IMR-90 (cell line): ENCODE measurements around the gene LYVE1. TPM values are rescaled to one million over a fixed set of nuclear protein-coding genes. Genes with fewer than 3 reads are reported as not detected.

Experiments
- ATAC-seq: fragments of 200-7000 bp; cut with Tn5 transposase; 2 replicates; pipeline ENCODE4 v1.9.1; 2020; ENCODE audit warnings: low read depth, mild to moderate bottlenecking, moderate library complexity
- BruUV-seq: library from RNA; stranded (reverse); fragments of 400-500 nt; replicated peaks from 2 replicates; lab custom pipeline; 2021; lab: Mats Ljungman, UMichigan
- CTCF ChIA-PET: fragments of 300-600 bp; formaldehyde crosslinking; extraction: SDS; loops from one replicate; lab custom pipeline; 2021; ENCODE audit warnings: antibody characterized with exemption; lab: Yijun Ruan, JAX
- POLR2A ChIA-PET: fragments of 300-600 bp; sonication (Branson Sonifier 250); formaldehyde crosslinking; loops from one replicate; lab custom pipeline; 2022; ENCODE audit warnings: antibody characterized with exemption; ENCODE audit not compliant: unreplicated experiment; lab: Charles Lee
- DNase-seq: peaks from one replicate; pipeline ENCODE4 v3.0.0; 2013
- H2AFZ ChIP-seq: replicated peaks from 2 replicates; pipeline ENCODE3; 2013; ENCODE audit warnings: low read length, mild to moderate bottlenecking; ENCODE audit not compliant: poor library complexity
- H2AK5ac ChIP-seq: 2 replicates; pipeline ENCODE4 v1.6.1; 2013; ENCODE audit warnings: low read depth, low read length, inconsistent platforms
- H2AK9ac ChIP-seq: replicated peaks from 2 replicates; pipeline ENCODE3; 2013; ENCODE audit warnings: mild to moderate bottlenecking, low read depth, low read length, moderate library complexity; ENCODE audit not compliant: poor library complexity
- H2BK120ac ChIP-seq: 2 replicates; pipeline ENCODE4 v1.6.1; 2013; ENCODE audit warnings: low read depth, low read length, inconsistent platforms
- H2BK15ac ChIP-seq: 3 replicates; pipeline ENCODE4 v1.6.1; 2013; ENCODE audit warnings: low read depth, low read length, inconsistent platforms
- H2BK20ac ChIP-seq: 2 replicates; pipeline ENCODE4 v1.6.1; 2013; ENCODE audit warnings: low read depth, mild to moderate bottlenecking, inconsistent platforms, low read length, moderate library complexity
- H2BK5ac ChIP-seq: 2 replicates; pipeline ENCODE4 v1.6.1; 2013; ENCODE audit warnings: mild to moderate bottlenecking, low read depth, low read length, inconsistent platforms; ENCODE audit not compliant: poor library complexity, severe bottlenecking
- H3K14ac ChIP-seq: replicated peaks from 2 replicates; pipeline ENCODE4 v1.6.1; 2013; ENCODE audit warnings: low read depth, low read length, inconsistent platforms
- H3K18ac ChIP-seq: 2 replicates; pipeline ENCODE4 v1.6.1; 2013; ENCODE audit warnings: low read depth, low read length, control low read depth
- H3K23ac ChIP-seq: 2 replicates; pipeline ENCODE4 v1.6.1; 2013; ENCODE audit warnings: low read depth, low read length, inconsistent platforms
- H3K27ac ChIP-seq: 2 replicates; pipeline ENCODE4 v1.5.1; 2013; ENCODE audit warnings: mild to moderate bottlenecking, control low read depth, low read length; ENCODE audit not compliant: insufficient read depth
- H3K27me3 ChIP-seq: 2 replicates; pipeline ENCODE4 v1.6.1; 2013; ENCODE audit warnings: low read length; ENCODE audit not compliant: control insufficient read depth, insufficient read depth
- H3K36me3 ChIP-seq: 2 replicates; pipeline ENCODE4 v1.6.1; 2013; ENCODE audit warnings: low read length, mixed read lengths; ENCODE audit not compliant: control insufficient read depth, insufficient read depth
- H3K4ac ChIP-seq: 2 replicates; pipeline ENCODE4 v1.6.1; 2013; ENCODE audit warnings: low read depth, low read length, inconsistent platforms
- H3K4me1 ChIP-seq: 2 replicates; pipeline ENCODE4 v1.6.1; 2013; ENCODE audit warnings: low read length, mixed read lengths; ENCODE audit not compliant: control insufficient read depth, insufficient read depth
- H3K4me2 ChIP-seq: 2 replicates; pipeline ENCODE4 v1.6.1; 2013; ENCODE audit warnings: low read depth, mild to moderate bottlenecking, control low read depth, low read length, moderate library complexity
- H3K4me3 ChIP-seq: 2 replicates; pipeline ENCODE4 v1.5.1; 2013; ENCODE audit warnings: low read depth, mild to moderate bottlenecking, control low read depth, low read length, moderate library complexity; ENCODE audit not compliant: insufficient read depth
- H3K56ac ChIP-seq: 2 replicates; pipeline ENCODE4 v1.6.1; 2013; ENCODE audit warnings: low read length, inconsistent platforms; ENCODE audit not compliant: insufficient read depth; ENCODE audit errors: extremely low read depth
- H3K79me1 ChIP-seq, 2 experiments: 2 replicates each; pipeline ENCODE4 v1.6.1; 2013; ENCODE audit warnings: low read length in 2 of 2, inconsistent platforms in 1 of 2, low read depth in 1 of 2
- H3K9ac ChIP-seq: 2 replicates; pipeline ENCODE4 v1.6.1; 2013; ENCODE audit warnings: low read depth, low read length, control low read depth
- H3K9me1 ChIP-seq: 2 replicates; pipeline ENCODE4 v1.6.1; 2013; ENCODE audit warnings: low read length, inconsistent platforms; ENCODE audit not compliant: insufficient read depth
- H3K9me3 ChIP-seq: 2 replicates; pipeline ENCODE4 v1.6.1; 2013; ENCODE audit warnings: low read length; ENCODE audit not compliant: control insufficient read depth, insufficient read depth
- H4K20me1 ChIP-seq: 2 replicates; pipeline ENCODE4 v1.6.1; 2013; ENCODE audit warnings: low read length, inconsistent platforms; ENCODE audit not compliant: insufficient read depth
- H4K5ac ChIP-seq: 2 replicates; pipeline ENCODE4 v1.6.1; 2013; ENCODE audit warnings: mild to moderate bottlenecking, low read depth, low read length, control low read depth
- H4K8ac ChIP-seq, 2 experiments: 2 replicates each; pipeline ENCODE4 v1.6.1; 2013; ENCODE audit warnings: low read depth in 2 of 2, low read length in 2 of 2, control low read depth in 1 of 2, inconsistent platforms in 1 of 2
- H4K91ac ChIP-seq: 2 replicates; pipeline ENCODE4 v1.6.1; 2013; ENCODE audit warnings: low read depth, low read length, inconsistent platforms; ENCODE audit not compliant: insufficient read depth
- BHLHE40 ChIP-seq: fragments of 150-350 bp; IDR thresholded peaks from 2 replicates; pipeline ENCODE4 v1.6.1; 2016; ENCODE audit warnings: mild to moderate bottlenecking, low read depth, low read length
- CEBPB ChIP-seq: IDR thresholded peaks from 2 replicates; pipeline ENCODE4 v1.6.1; 2012; ENCODE audit warnings: low read depth, low read length, improper control_type of control experiment
- CHD1 ChIP-seq: IDR thresholded peaks from 2 replicates; pipeline ENCODE4 v1.6.1; 2012; ENCODE audit warnings: low read depth, low read length, improper control_type of control experiment
- CTCF ChIP-seq: conservative IDR thresholded peaks from 2 replicates; pipeline ENCODE4 v1.5.1; 2012; ENCODE audit warnings: mild to moderate bottlenecking, low read depth, low read length, improper control_type of control experiment
- FOS ChIP-seq: fragments of 150-350 bp; IDR thresholded peaks from 2 replicates; pipeline ENCODE4 v1.6.1; 2016; ENCODE audit warnings: low read depth, low read length
- MAZ ChIP-seq: IDR thresholded peaks from 2 replicates; pipeline ENCODE4 v1.6.1; 2012; ENCODE audit warnings: low read depth, mild to moderate bottlenecking, low read length, improper control_type of control experiment, moderate library complexity, borderline replicate concordance
- MXI1 ChIP-seq: IDR thresholded peaks from 2 replicates; pipeline ENCODE4 v1.6.1; 2012; ENCODE audit warnings: low read depth, mild to moderate bottlenecking, low read length, moderate library complexity, borderline replicate concordance
- POLR2A ChIP-seq: IDR thresholded peaks from 2 replicates; pipeline ENCODE4 v1.6.1; 2012; ENCODE audit warnings: mild to moderate bottlenecking, low read depth, low read length
- RAD21 ChIP-seq: IDR thresholded peaks from 2 replicates; pipeline ENCODE4 v1.6.1; 2012; ENCODE audit warnings: low read length, improper control_type of control experiment
- RFX5 ChIP-seq: IDR thresholded peaks from 2 replicates; pipeline ENCODE4 v1.8.0; 2012; ENCODE audit warnings: low read depth, mild to moderate bottlenecking, low read length, moderate library complexity
- SMC3 ChIP-seq: fragments of 150-350 bp; IDR thresholded peaks from 2 replicates; pipeline ENCODE4 v1.6.1; 2016; ENCODE audit warnings: low read depth, mild to moderate bottlenecking, antibody characterized with exemption, low read length, moderate library complexity
- WGBS, 2 experiments: methylation state at CpG; one replicate each; pipeline versions ENCODE4 v1.1.5 to v1.1.7; 2013; ENCODE audit warnings: missing lambda C conversion rate in 2 of 2; ENCODE audit not compliant: insufficient read length in 1 of 2; ENCODE audit errors: extremely low coverage in 2 of 2; 5-methylcytosine and 5-hydroxymethylcytosine counted together
- dilution Hi-C: fragments of 300-500 bp; cut with HindIII; formaldehyde crosslinking; loops from one replicate; pipeline ENCODE4 v1.14.3; 2018; ENCODE audit warnings: low sequenced_read_pairs; ENCODE audit not compliant: unreplicated experiment
- in situ Hi-C: fragments of 300-500 bp; cut with MboI; formaldehyde crosslinking; loops from 3 replicates; pipeline ENCODE4 v1.14.3; 2019; ENCODE audit warnings: low sequenced_read_pairs, inconsistent platforms, mixed read lengths
- intact Hi-C: fragments of 100-400 bp; cut with micrococcal nuclease; formaldehyde crosslinking; loops from 2 replicates; pipeline ENCODE4 v1.10.0; 2022
- polyA plus RNA-seq, 3 experiments: library from polyadenylated mRNA; depleted of rRNA; stranded (reverse); fragments of >200 nt; gene quantifications; 2 replicates each; pipeline ENCODE4 v1.2.3, GENCODE V29; 2012; ENCODE audit warnings: low replicate concordance in 1 of 3
- total RNA-seq: library from RNA; depleted of rRNA; stranded (reverse); fragments of >200 nt; gene quantifications from 2 replicates; pipeline ENCODE4 v1.2.3, GENCODE V29; 2012
- TF ChIP-seq, protein P1 (sequence below): fragments of 150-350 bp; IDR thresholded peaks from 2 replicates; pipeline ENCODE4 v1.6.1; 2016; ENCODE audit warnings: low read depth, mild to moderate bottlenecking, low read length, moderate library complexity, borderline replicate concordance

The LYVE1 gene
- total and polyA plus RNA-seq, 2 of the 4 experiments (the other 2 are of a cell fraction) = not detected

DNA sequence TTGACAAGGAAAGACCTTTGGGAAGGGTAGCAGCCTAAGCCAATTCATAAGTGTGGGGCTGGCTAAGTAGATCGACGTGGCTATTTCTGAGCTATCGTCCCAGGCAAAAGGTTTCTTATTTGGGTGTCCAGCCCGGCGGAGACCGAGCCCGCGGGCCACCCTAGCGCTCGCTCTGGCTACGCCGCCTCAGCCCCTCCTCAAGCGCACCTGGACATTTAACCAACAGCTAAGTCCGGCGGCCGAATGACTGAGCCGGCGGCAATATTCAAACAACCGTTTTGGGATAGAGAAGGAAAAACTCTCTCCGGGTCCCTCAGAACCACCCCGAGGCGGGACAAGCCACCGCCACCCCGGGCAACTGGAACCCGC, 27.9 kb downstream of the LYVE1 start:
- Histone ChIP-seq H3K27me3 (no peaks in the 10 kb centered on the region), H2BK5ac (peak overlapping the region; percentile 51), H3K36me3 (no peaks in the 10 kb centered on the region), H4K20me1 (no peaks in the 10 kb centered on the region; the same call in 1 of the 2 replicates), H3K18ac (peak overlapping the region; percentile 17), H3K4me2 (peak overlapping the region; percentile 99), H2AFZ (peak overlapping the region; percentile 100), H3K9me3 (no peaks in the 10 kb centered on the region), H4K5ac (peak overlapping the region; percentile 85), H2BK120ac (peak overlapping the region; percentile 39), H3K79me1 (peaks cover 22 to 42% of the 10 kb centered on the region in 2 experiments), H2AK5ac (0 out of 2 replicates have a peak overlapping the region, but pooled peaks have one; percentile 1), H4K8ac (peak overlapping the region; percentile 25 to 84; a peak in 2 of 4 replicates), H3K56ac (peak overlapping the region; percentile 67), H3K14ac (peak overlapping the region; percentile 84), H3K4ac (peak overlapping the region; percentile 80), H3K23ac (peak overlapping the region; percentile 95), H2BK15ac (peak overlapping the region; percentile 3; the same call in 1 of the 3 replicates), H2AK9ac (peak overlapping the region; percentile 13), H3K27ac (peak overlapping the region; percentile 77), H3K4me3 (peak overlapping the region; percentile 77), H4K91ac (peak overlapping the region; percentile 38; the same call in 1 of the 2 replicates), H3K9ac (peak overlapping the region; percentile 61), H2BK20ac (no peak overlapping the region), H3K9me1 (peaks cover 7% of the 10 kb centered on the region), H3K4me1 (peaks cover 2% of the 10 kb centered on the region)
- intact Hi-C loops = loop anchor here (2.0 kb wide), 1 partner anchor 66 kb away; no protein-coding TSS in a partner anchor
- peak; percentile 18 for DNase-seq
- in situ Hi-C loops = no loop called here
- WGBS, 2 experiments = 0% methylated on average over 5 of the region's 25 CpGs; no CpG with 5 or more reads in 1 of the 2 experiments
- dilution Hi-C loops = no loop called here
- POLR2A ChIA-PET = interaction anchor here (0.6 kb wide), 1 partner anchor 24 kb away, joined by 5 read pairs; no protein-coding TSS in a partner anchor
- no peak for TF ChIP-seq RAD21
- no peak for TF ChIP-seq MXI1
- TF ChIP-seq BHLHE40 = no peak
- no peak for TF ChIP-seq RFX5
- TF ChIP-seq CTCF = no peak
- no peak for TF ChIP-seq MAZ
- no peak for TF ChIP-seq CHD1
- TF ChIP-seq FOS = no peak
- no peak for TF ChIP-seq CEBPB
- TF ChIP-seq SMC3 = no peak
- TF ChIP-seq POLR2A = no peak
- TF ChIP-seq, protein P1, sequence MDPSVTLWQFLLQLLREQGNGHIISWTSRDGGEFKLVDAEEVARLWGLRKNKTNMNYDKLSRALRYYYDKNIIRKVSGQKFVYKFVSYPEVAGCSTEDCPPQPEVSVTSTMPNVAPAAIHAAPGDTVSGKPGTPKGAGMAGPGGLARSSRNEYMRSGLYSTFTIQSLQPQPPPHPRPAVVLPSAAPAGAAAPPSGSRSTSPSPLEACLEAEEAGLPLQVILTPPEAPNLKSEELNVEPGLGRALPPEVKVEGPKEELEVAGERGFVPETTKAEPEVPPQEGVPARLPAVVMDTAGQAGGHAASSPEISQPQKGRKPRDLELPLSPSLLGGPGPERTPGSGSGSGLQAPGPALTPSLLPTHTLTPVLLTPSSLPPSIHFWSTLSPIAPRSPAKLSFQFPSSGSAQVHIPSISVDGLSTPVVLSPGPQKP = no peak
- CTCF ChIA-PET = interaction anchor here (0.5 to 2.2 kb wide), 19 partner anchors 8 to 1478 kb away, joined by 3 to 10 read pairs (median 3); partner anchors contain the start of gene IRAG1
- peak; percentile 46 for ATAC-seq
- BruUV-seq = no TSS peak
